Cardiac muscle cell (in vitro differentiated cells and primary cell): ENCODE data around the gene SPATS2L. TPM values are rescaled to one million over a fixed set of nuclear protein-coding genes. Genes with fewer than 3 reads are reported as not detected.

ENCODE experiments used
- DNase-seq, 2 donors: peaks; one replicate each; pipeline versions ENCODE4 v3.0.0 to v3.0.0-alpha.2; 2010 to 2017; ENCODE audit warnings: low read depth in 1 of 2, low spot score in 1 of 2
- H3K27ac ChIP-seq: fragments of 200-600 bp; sonication (generic); 2 replicates; pipeline ENCODE4 v1.5.1; 2016
- H3K27me3 ChIP-seq: fragments of 200-600 bp; sonication (generic); 2 replicates; pipeline ENCODE4 v1.6.0; 2016; ENCODE audit warnings: control low read depth
- H3K36me3 ChIP-seq: fragments of 200-600 bp; sonication (generic); 2 replicates; pipeline ENCODE4 v1.5.1; 2016; ENCODE audit warnings: control low read depth
- H3K4me1 ChIP-seq: fragments of 200-600 bp; sonication (generic); 2 replicates; pipeline ENCODE4 v1.8.1; 2017; ENCODE audit warnings: low read depth, mild to moderate bottlenecking, mixed run types
- H3K4me3 ChIP-seq: fragments of 200-600 bp; sonication (generic); 2 replicates; pipeline ENCODE4 v1.5.1; 2016; ENCODE audit warnings: mild to moderate bottlenecking
- H3K9me3 ChIP-seq: fragments of 200-600 bp; sonication (generic); 2 replicates; pipeline ENCODE4 v1.5.1; 2017; ENCODE audit warnings: low read depth, mild to moderate bottlenecking, control low read depth
- CTCF ChIP-seq: IDR thresholded peaks from 2 replicates; pipeline ENCODE4 v1.5.1; 2012; ENCODE audit warnings: low read depth, mild to moderate bottlenecking, low read length
- polyA plus RNA-seq: library from polyadenylated mRNA; unstranded; fragments of >200 nt; fragmentation: Nextera tagmentation; extraction: Ambion mirVana; gene quantifications from 2 replicates; pipeline ENCODE4 v1.2.1, GENCODE V29; 2016
- total RNA-seq: library from RNA; depleted of rRNA; stranded (reverse); fragments of >200 nt; gene quantifications from 2 replicates; pipeline ENCODE4 v1.2.3, GENCODE V29; 2016

Gene SPATS2L
- total and polyA plus RNA-seq, 2 experiments from 2014 or later: 20.0 to 37.4 TPM

- no peak for TF ChIP-seq CTCF
- H3K4me1 ChIP-seq: peaks cover 19% of the 10 kb centered on the region
- H3K9me3 ChIP-seq: no peaks in the 10 kb centered on the region
- no peaks in the 10 kb centered on the region for H3K36me3 ChIP-seq
- no peak overlapping the region for H3K4me3 ChIP-seq
- no peak overlapping the region for H3K27ac ChIP-seq
- H3K27me3 ChIP-seq: no peaks in the 10 kb centered on the region
- DNase-seq: no peak
These were observed 76.4 kb downstream of the SPATS2L start for GRCh38 chr2:200382874-200383273.

- H3K27me3 ChIP-seq: no peaks in the 10 kb centered on the region
- H3K9me3 ChIP-seq: no peaks in the 10 kb centered on the region
- H3K27ac ChIP-seq: no peak overlapping the region
- no peaks in the 10 kb centered on the region for H3K36me3 ChIP-seq
- DNase-seq: peak in 1 of 2 donors; percentile 79
- H3K4me3 ChIP-seq: no peak overlapping the region
- peaks cover 14% of the 10 kb centered on the region for H3K4me1 ChIP-seq
- TF ChIP-seq CTCF: no peak
These were observed 77.1 kb downstream of the SPATS2L start for GRCh38 chr2:200383380-200384110.

GRCh38 chr2:200385063-200385635 is 78.7 kb downstream of the SPATS2L start:
- Histone ChIP-seq H3K4me3 (no peak overlapping the region), H3K4me1 (peaks cover 9% of the 10 kb centered on the region), H3K27ac (no peak overlapping the region), H3K9me3 (no peaks in the 10 kb centered on the region), H3K36me3 (peaks cover 4% of the 10 kb centered on the region), H3K27me3 (no peaks in the 10 kb centered on the region)
- no peak for DNase-seq
- TF ChIP-seq CTCF: no peak

- Histone ChIP-seq H3K4me1 (no peaks in the 10 kb centered on the region), H3K36me3 (peaks cover 4% of the 10 kb centered on the region)
These were observed 86.7 kb downstream of the SPATS2L start for GRCh38 chr2:200393191-200393590.

GRCh38 chr2:200394045-200394444 is 87.6 kb downstream of the SPATS2L start:
- no peak for TF ChIP-seq CTCF
- Histone ChIP-seq H3K36me3 (peaks cover 3% of the 10 kb centered on the region), H3K27me3 (no peaks in the 10 kb centered on the region), H3K4me3 (no peak overlapping the region), H3K27ac (no peak overlapping the region), H3K9me3 (no peaks in the 10 kb centered on the region), H3K4me1 (no peaks in the 10 kb centered on the region)
- DNase-seq: no peak

More at GRCh38 chr2:200393191-200393590, 86.7 kb downstream of the SPATS2L start:
- TF ChIP-seq CTCF: no peak
- DNase-seq: no peak
- H3K27me3 ChIP-seq: no peaks in the 10 kb centered on the region
- no peak overlapping the region for H3K4me3 ChIP-seq
- H3K9me3 ChIP-seq: no peaks in the 10 kb centered on the region
- no peak overlapping the region for H3K27ac ChIP-seq
